Measurements from ENCODE around the gene UGT1A4.
"Not testable (repeated sequence)": the region's sequence is repeated elsewhere in the genome, so short reads cannot be mapped to it uniquely, and the experiment has no call there.

DNA sequence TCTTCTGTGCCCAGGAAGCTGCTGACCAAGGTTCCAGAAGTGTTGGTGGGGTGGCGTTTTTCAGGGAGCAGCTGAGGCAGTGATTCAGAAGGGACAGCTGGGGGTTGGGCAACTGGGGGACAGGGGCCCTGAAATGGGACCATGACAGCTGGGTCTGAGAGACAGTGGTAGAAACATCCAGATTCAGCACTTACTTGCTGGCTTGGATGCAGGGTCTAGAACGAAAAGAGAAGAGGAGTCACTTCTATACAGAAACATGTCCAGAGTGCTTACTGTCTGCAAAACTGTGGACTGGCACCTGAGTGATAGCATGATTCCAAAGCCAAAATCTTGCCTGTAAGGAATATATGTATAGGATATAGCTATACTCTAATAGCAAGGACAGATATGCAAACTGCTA is 27.3 kb downstream of the UGT1A4 start:
- TF ChIP-seq, protein P1, sequence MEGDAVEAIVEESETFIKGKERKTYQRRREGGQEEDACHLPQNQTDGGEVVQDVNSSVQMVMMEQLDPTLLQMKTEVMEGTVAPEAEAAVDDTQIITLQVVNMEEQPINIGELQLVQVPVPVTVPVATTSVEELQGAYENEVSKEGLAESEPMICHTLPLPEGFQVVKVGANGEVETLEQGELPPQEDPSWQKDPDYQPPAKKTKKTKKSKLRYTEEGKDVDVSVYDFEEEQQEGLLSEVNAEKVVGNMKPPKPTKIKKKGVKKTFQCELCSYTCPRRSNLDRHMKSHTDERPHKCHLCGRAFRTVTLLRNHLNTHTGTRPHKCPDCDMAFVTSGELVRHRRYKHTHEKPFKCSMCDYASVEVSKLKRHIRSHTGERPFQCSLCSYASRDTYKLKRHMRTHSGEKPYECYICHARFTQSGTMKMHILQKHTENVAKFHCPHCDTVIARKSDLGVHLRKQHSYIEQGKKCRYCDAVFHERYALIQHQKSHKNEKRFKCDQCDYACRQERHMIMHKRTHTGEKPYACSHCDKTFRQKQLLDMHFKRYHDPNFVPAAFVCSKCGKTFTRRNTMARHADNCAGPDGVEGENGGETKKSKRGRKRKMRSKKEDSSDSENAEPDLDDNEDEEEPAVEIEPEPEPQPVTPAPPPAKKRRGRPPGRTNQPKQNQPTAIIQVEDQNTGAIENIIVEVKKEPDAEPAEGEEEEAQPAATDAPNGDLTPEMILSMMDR (conservative IDR thresholded peaks at IDR 0.05): not testable (repeated sequence)
- not testable (repeated sequence) for TF ChIP-seq EZH2 (IDR thresholded peaks at IDR 0.05; ENCODE audit: low read depth)
